A549 (cell line): ENCODE measurements around the gene FOCAD. TPM values are rescaled to one million over a fixed set of nuclear protein-coding genes. Genes with fewer than 3 reads are reported as not detected.

ENCODE experiments used
- ATAC-seq, 2 experiments: fragments of 200-7000 bp in 1 of 2; fragments of >200 bp in 1 of 2; cut with Nextera tagmentation in 1 of 2; cut with Tn5 transposase in 1 of 2; 3 replicates each; pipeline versions ENCODE4 v1.8.0 to v1.9.1; 2018 to 2020; ENCODE audit warnings: mild to moderate bottlenecking in 1 of 2, moderate library complexity in 1 of 2
- CTCF ChIA-PET: fragments of 300-600 bp; sonication (Branson Sonifier 250); formaldehyde crosslinking; extraction: SDS; loops from one replicate; lab custom pipeline; 2021; ENCODE audit warnings: antibody characterized with exemption, inconsistent platforms; lab: Yijun Ruan, JAX
- POLR2A ChIA-PET: fragments of 350-600 bp; formaldehyde crosslinking; extraction: SDS; loops from one replicate; lab custom pipeline; 2021; ENCODE audit warnings: antibody characterized with exemption, inconsistent platforms; lab: Yijun Ruan, JAX
- DNase-seq, 2 experiments: peaks; one replicate each; pipeline versions ENCODE4 v3.0.0 to v3.0.0-alpha.2; 2011 to 2016; ENCODE audit warnings: low read depth in 1 of 2, low spot score in 1 of 2
- FAIRE-seq: peaks from 2 replicates; lab custom pipeline; 2011; peaks lifted over from hg19 to GRCh38; lab: Jason Lieb, UNC
- H3K27ac ChIP-seq, 2 experiments: fragments of >200 bp; sonication (Bioruptor Twin); formaldehyde crosslinking; 3 replicates each; pipeline ENCODE4 v1.5.1; 2016 to 2017
- H3K4me1 ChIP-seq: fragments of >200 bp; sonication (Bioruptor Twin); formaldehyde crosslinking; 3 replicates; pipeline ENCODE4 v1.6.1; 2016
- H3K4me2 ChIP-seq: fragments of >200 bp; sonication (Bioruptor Twin); formaldehyde crosslinking; 3 replicates; pipeline ENCODE4 v1.6.1; 2016
- H3K4me3 ChIP-seq: fragments of >200 bp; sonication (Bioruptor Twin); formaldehyde crosslinking; 3 replicates; pipeline ENCODE4 v1.5.1; 2016
- H3K9me3 ChIP-seq: fragments of >200 bp; sonication (Bioruptor Twin); formaldehyde crosslinking; 3 replicates; pipeline ENCODE4 v1.6.1; 2016
- E2F6 ChIP-seq: IDR thresholded peaks from 2 replicates; pipeline ENCODE4 v1.6.1; 2012; ENCODE audit warnings: low read depth, borderline replicate concordance
- EHMT2 ChIP-seq: fragments of 200-600 bp; sonication (generic); IDR thresholded peaks from 2 replicates; pipeline ENCODE4 v1.6.1; 2016; ENCODE audit warnings: antibody characterized with exemption, low read depth, mild to moderate bottlenecking, moderate library complexity
- ELK1 ChIP-seq: fragments of 150-350 bp; IDR thresholded peaks from 2 replicates; pipeline ENCODE4 v1.6.1; 2014; ENCODE audit warnings: low read depth, mild to moderate bottlenecking, low read length
- ESRRA ChIP-seq: fragments of 150-350 bp; IDR thresholded peaks from 2 replicates; pipeline ENCODE4 v1.6.1; 2014; ENCODE audit warnings: mild to moderate bottlenecking, low read length, borderline replicate concordance
- FOSL2 ChIP-seq, 2 experiments: fragments of 450-650 bp in 1 of 2; fragments of >200 bp in 1 of 2; sonication (Bioruptor Twin) in 1 of 2; formaldehyde crosslinking; IDR thresholded peaks; 2 replicates each; pipeline versions ENCODE4 v1.5.0 to v1.6.1; 2016 to 2020; ENCODE audit warnings: mild to moderate bottlenecking in 1 of 2, moderate library complexity in 1 of 2
- FOXS1 ChIP-seq: fragments of 250-450 bp; sonication (Bioruptor Pico); IDR thresholded peaks from 2 replicates; pipeline ENCODE4 v1.5.0; 2020; ENCODE audit warnings: mild to moderate bottlenecking, moderate library complexity
- HMGXB4 ChIP-seq: fragments of 250-450 bp; sonication (Bioruptor Pico); IDR thresholded peaks from 2 replicates; pipeline ENCODE4 v1.5.0; 2021; ENCODE audit warnings: mild to moderate bottlenecking, moderate library complexity, borderline replicate concordance
- HOXA7 ChIP-seq: fragments of 250-450 bp; sonication (Bioruptor Pico); IDR thresholded peaks from 2 replicates; pipeline ENCODE4 v1.5.0; 2020; ENCODE audit warnings: mild to moderate bottlenecking, moderate library complexity
- HOXB13 ChIP-seq: fragments of 250-450 bp; sonication (Bioruptor Pico); IDR thresholded peaks from 2 replicates; pipeline ENCODE4 v1.5.0; 2020; ENCODE audit warnings: low read depth, mild to moderate bottlenecking, moderate library complexity
- JUN ChIP-seq, 2 experiments: fragments of >200 bp; sonication (Bioruptor Twin); formaldehyde crosslinking; IDR thresholded peaks; 2 replicates in 1 of 2; 3 replicates in 1 of 2; pipeline ENCODE4 v1.6.1; 2016 to 2017
- MAFK ChIP-seq: fragments of 450-650 bp; IDR thresholded peaks from 2 replicates; pipeline ENCODE4 v1.6.1; 2014; ENCODE audit not compliant: partially characterized antibody
- MAZ ChIP-seq: fragments of 150-350 bp; IDR thresholded peaks from 2 replicates; pipeline ENCODE4 v1.6.1; 2014; ENCODE audit warnings: antibody characterized with exemption, low read depth, low read length, borderline replicate concordance
- NFE2L2 ChIP-seq: fragments of 150-350 bp; conservative IDR thresholded peaks from 2 replicates; pipeline ENCODE4 v1.6.1; 2014; ENCODE audit warnings: low read length
- NR3C1 ChIP-seq: fragments of >200 bp; sonication (Bioruptor Twin); formaldehyde crosslinking; IDR thresholded peaks from 3 replicates; pipeline ENCODE4 v1.6.1; 2017
- RARB ChIP-seq: fragments of 250-450 bp; sonication (Bioruptor Pico); IDR thresholded peaks from 2 replicates; pipeline ENCODE4 v1.8.0; 2021; ENCODE audit warnings: mild to moderate bottlenecking, moderate library complexity
- TP53 ChIP-seq: fragments of 250-450 bp; sonication (Bioruptor Pico); IDR thresholded peaks from 2 replicates; pipeline ENCODE4 v1.5.0; 2021; ENCODE audit warnings: mild to moderate bottlenecking, moderate library complexity
- USF2 ChIP-seq: fragments of 450-650 bp; IDR thresholded peaks from 2 replicates; pipeline ENCODE4 v1.6.1; 2014; ENCODE audit warnings: antibody characterized with exemption
- ZC3H11A ChIP-seq: fragments of 450-650 bp; IDR thresholded peaks from 2 replicates; pipeline ENCODE4 v1.6.1; 2014; ENCODE audit warnings: antibody characterized with exemption, mild to moderate bottlenecking
- ZNF302 ChIP-seq: fragments of 250-450 bp; sonication (Bioruptor Pico); IDR thresholded peaks from 2 replicates; pipeline ENCODE4 v1.9.0; 2021; ENCODE audit warnings: inconsistent platforms, mild to moderate bottlenecking, moderate library complexity
- ZSCAN20 ChIP-seq: fragments of 250-450 bp; sonication (Bioruptor Pico); IDR thresholded peaks from 2 replicates; pipeline ENCODE4 v1.8.0; 2022; ENCODE audit warnings: mild to moderate bottlenecking, moderate library complexity
- WGBS: methylation state at CpG from one replicate; pipeline ENCODE4 v1.1.6; 2017; ENCODE audit errors: missing lambda C conversion rate; 5-methylcytosine and 5-hydroxymethylcytosine counted together
- polyA plus RNA-seq, 4 experiments: library from polyadenylated mRNA; depleted of rRNA in 3 of 4; stranded (reverse); fragments of >200 nt; fragmentation: RNase III in 1 of 4; extraction: RNeasy Plus Mini Kit Qiagen cat#74134 plus additional on column Dnase treatment in 1 of 4; gene quantifications; 2 replicates in 3 of 4; 3 replicates in 1 of 4; pipeline ENCODE4 v1.2.3, GENCODE V29; 2011 to 2017

FOCAD gene
- polyA plus RNA-seq, 2 of the 4 experiments (the other 2 are of a cell fraction) = 22.0 to 53.8 TPM

GRCh38 chr9:20929276-20929675, 245.2 kb downstream of the FOCAD start (continued):
- TF ChIP-seq ELK1 = no peak
- no peak for TF ChIP-seq ZNF302 (CRISPR knock-in tag)

- no peaks in the 10 kb centered on the region for H3K4me1 ChIP-seq
- TF ChIP-seq FOSL2 (IDR thresholded peaks at IDR 0.05) = no peak
- TF ChIP-seq FOSL2 (CRISPR knock-in tag; IDR thresholded peaks at IDR 0.05) = no peak
- no peak for TF ChIP-seq JUN (IDR thresholded peaks at IDR 0.05)
- no peak for TF ChIP-seq ZC3H11A
- no peak for TF ChIP-seq ZNF302 (CRISPR knock-in tag)
- no peak for TF ChIP-seq EHMT2
- TF ChIP-seq TP53 (CRISPR knock-in tag) = no peak
- no peak for TF ChIP-seq NR3C1
- no peak for TF ChIP-seq RARB (CRISPR knock-in tag)
- no peak for TF ChIP-seq USF2
- TF ChIP-seq MAZ = no peak
- no peak for TF ChIP-seq MAFK
- TF ChIP-seq HMGXB4 = no peak
- H3K4me2 ChIP-seq = no peak overlapping the region
- WGBS = 97% methylated on average over 1 of the region's 1 CpG
- DNase-seq (no peak), FAIRE-seq (no peak), ATAC-seq (no peak)
- no peak overlapping the region for H3K27ac ChIP-seq
- H3K4me3 ChIP-seq = no peak overlapping the region
- ChIA-PET CTCF (interaction anchor here (1.1 to 1.5 kb wide), 3 partner anchors 9 to 12 kb away, joined by 3 to 10 read pairs (median 4); no protein-coding TSS in a partner anchor), POLR2A (no interaction called here)
- no peaks in the 10 kb centered on the region for H3K9me3 ChIP-seq
Observed at GRCh38 chr9:20930836-20931235, 246.8 kb downstream of the FOCAD start.

- no peak for DNase-seq
- H3K4me3 ChIP-seq = no peak overlapping the region
- no peak for TF ChIP-seq E2F6
- TF ChIP-seq ESRRA = no peak
- TF ChIP-seq HOXA7 (CRISPR knock-in tag) = no peak
- TF ChIP-seq ZSCAN20 = no peak
- TF ChIP-seq NFE2L2 = no peak
- TF ChIP-seq HOXB13 (CRISPR knock-in tag) = no peak
- no peak for TF ChIP-seq FOXS1 (CRISPR knock-in tag)
- no peak for FAIRE-seq
- POLR2A ChIA-PET = interaction anchor here (1.8 kb wide), 1 partner anchor 256 kb away, joined by 7 read pairs; the partner anchor contains the start of gene FOCAD
- peak; percentile 70 to 74; a peak in 5 of 6 replicates for ATAC-seq
- no peak overlapping the region for H3K27ac ChIP-seq
- CTCF ChIA-PET = interaction anchor here (0.6 to 7.0 kb wide), 49 partner anchors 9 to 1637 kb away, joined by 3 to 84 read pairs (median 4); partner anchors contain the start of genes FOCAD and MLLT3
- no peak overlapping the region for H3K4me2 ChIP-seq
- 50% methylated on average over 3 of the region's 3 CpGs for WGBS
- no peaks in the 10 kb centered on the region for H3K9me3 ChIP-seq
- no peaks in the 10 kb centered on the region for H3K4me1 ChIP-seq
Observed at GRCh38 chr9:20940447-20941173, 256.6 kb downstream of the FOCAD start.
